IMR-90 (cell line): ENCODE measurements around the gene JKAMP.

Source experiments
- BHLHE40 ChIP-seq: fragments of 150-350 bp; IDR thresholded peaks from 2 replicates; pipeline ENCODE4 v1.6.1; 2016; ENCODE audit warnings: mild to moderate bottlenecking, low read depth, low read length
- CEBPB ChIP-seq: IDR thresholded peaks from 2 replicates; pipeline ENCODE4 v1.6.1; 2012; ENCODE audit warnings: low read depth, low read length, improper control_type of control experiment
- CTCF ChIP-seq: conservative IDR thresholded peaks from 2 replicates; pipeline ENCODE4 v1.5.1; 2012; ENCODE audit warnings: mild to moderate bottlenecking, low read depth, low read length, improper control_type of control experiment
- ELK1 ChIP-seq: fragments of 150-350 bp; IDR thresholded peaks from 2 replicates; pipeline ENCODE4 v1.6.1; 2016; ENCODE audit warnings: low read depth, mild to moderate bottlenecking, low read length, moderate library complexity, borderline replicate concordance
- FOS ChIP-seq: fragments of 150-350 bp; IDR thresholded peaks from 2 replicates; pipeline ENCODE4 v1.6.1; 2016; ENCODE audit warnings: low read depth, low read length
- MAFK ChIP-seq: IDR thresholded peaks from 2 replicates; pipeline ENCODE4 v1.6.1; 2012; ENCODE audit warnings: low read depth, low read length, improper control_type of control experiment
- MAZ ChIP-seq: IDR thresholded peaks from 2 replicates; pipeline ENCODE4 v1.6.1; 2012; ENCODE audit warnings: low read depth, mild to moderate bottlenecking, low read length, improper control_type of control experiment, moderate library complexity, borderline replicate concordance
- MXI1 ChIP-seq: IDR thresholded peaks from 2 replicates; pipeline ENCODE4 v1.6.1; 2012; ENCODE audit warnings: low read depth, mild to moderate bottlenecking, low read length, moderate library complexity, borderline replicate concordance
- POLR2A ChIP-seq: IDR thresholded peaks from 2 replicates; pipeline ENCODE4 v1.6.1; 2012; ENCODE audit warnings: mild to moderate bottlenecking, low read depth, low read length
- RAD21 ChIP-seq: IDR thresholded peaks from 2 replicates; pipeline ENCODE4 v1.6.1; 2012; ENCODE audit warnings: low read length, improper control_type of control experiment
- RFX5 ChIP-seq: IDR thresholded peaks from 2 replicates; pipeline ENCODE4 v1.8.0; 2012; ENCODE audit warnings: low read depth, mild to moderate bottlenecking, low read length, moderate library complexity
- USF2 ChIP-seq: fragments of 150-350 bp; IDR thresholded peaks from 2 replicates; pipeline ENCODE4 v1.6.1; 2017; ENCODE audit warnings: mild to moderate bottlenecking, antibody characterized with exemption, low read length, low read depth

GRCh38 chr14:59530349-59530748 is 46.0 kb downstream of the JKAMP start:
- no peak for TF ChIP-seq CTCF
- no peak for TF ChIP-seq POLR2A
- no peak for TF ChIP-seq USF2
- TF ChIP-seq RAD21, result no peak
- TF ChIP-seq CEBPB, result no peak
- no peak for TF ChIP-seq BHLHE40
- TF ChIP-seq FOS, result no peak
- TF ChIP-seq MAFK, result no peak
- TF ChIP-seq MXI1, result no peak
- TF ChIP-seq ELK1, result no peak
- no peak for TF ChIP-seq MAZ
- no peak for TF ChIP-seq RFX5
